HUES48 (cell line): ENCODE data around the gene CAMSAP1.
"Not testable (repeated sequence)": the region's sequence is repeated elsewhere in the genome, so short reads cannot be mapped to it uniquely, and the experiment has no call there.

Experiments
- H3K27ac ChIP-seq: one replicate; pipeline ENCODE4 v1.7.0; 2013; ENCODE audit warnings: low read depth, low read length, inconsistent platforms
- H3K27me3 ChIP-seq: 2 replicates; pipeline ENCODE4 v1.6.1; 2013; ENCODE audit warnings: mild to moderate bottlenecking, low read length; ENCODE audit not compliant: control insufficient read depth, insufficient read depth
- H3K36me3 ChIP-seq: 2 replicates; pipeline ENCODE4 v1.6.1; 2013; ENCODE audit warnings: low read length; ENCODE audit not compliant: control insufficient read depth, insufficient read depth
- H3K4me1 ChIP-seq: 2 replicates; pipeline ENCODE4 v1.6.1; 2013; ENCODE audit warnings: mild to moderate bottlenecking, low read length; ENCODE audit not compliant: control insufficient read depth, insufficient read depth
- H3K4me3 ChIP-seq: 2 replicates; pipeline ENCODE4 v1.5.1; 2013; ENCODE audit warnings: mild to moderate bottlenecking, low read depth, low read length
- H3K9ac ChIP-seq: 2 replicates; pipeline ENCODE4 v1.6.1; 2013; ENCODE audit warnings: mild to moderate bottlenecking, low read depth, low read length, moderate library complexity
- H3K9me3 ChIP-seq: 2 replicates; pipeline ENCODE4 v1.6.1; 2013; ENCODE audit warnings: low read length; ENCODE audit not compliant: control insufficient read depth, insufficient read depth

CAMSAP1 gene

GRCh38 chr9:135926402-135927194 lies 19.3 kb upstream of the CAMSAP1 start:
- no peaks in the 10 kb centered on the region for H3K27me3 ChIP-seq
- no peak overlapping the region for H3K9ac ChIP-seq
- H3K4me1 ChIP-seq = no peaks in the 10 kb centered on the region
- no peak overlapping the region for H3K4me3 ChIP-seq
- peaks cover 13% of the 10 kb centered on the region; the same call in 1 of the 2 replicates for H3K36me3 ChIP-seq
- no peak overlapping the region for H3K27ac ChIP-seq
- no peaks in the 10 kb centered on the region for H3K9me3 ChIP-seq

- Histone ChIP-seq H3K36me3 (peaks cover 4% of the 10 kb centered on the region; the same call in 1 of the 2 replicates), H3K9ac (no peak overlapping the region), H3K4me3 (no peak overlapping the region), H3K4me1 (no peaks in the 10 kb centered on the region), H3K27ac (no peak overlapping the region), H3K9me3 (no peaks in the 10 kb centered on the region), H3K27me3 (no peaks in the 10 kb centered on the region)
Observed at GRCh38 chr9:135925496-135926133, 18.3 kb upstream of the CAMSAP1 start.

GRCh38 chr9:135924628-135925338 lies 17.4 kb upstream of the CAMSAP1 start:
- Histone ChIP-seq H3K27me3 (no peaks in the 10 kb centered on the region), H3K36me3 (0 out of 2 replicates have a peak, but pooled peaks cover 4% of the 10 kb centered on the region)

GRCh38 chr9:135923508-135923907 lies 16.2 kb upstream of the CAMSAP1 start:
- Histone ChIP-seq H3K4me3 (no peak overlapping the region), H3K9me3 (peaks cover 7% of the 10 kb centered on the region; the same call in 1 of the 2 replicates), H3K9ac (no peak overlapping the region), H3K27ac (no peak overlapping the region), H3K36me3 (0 out of 2 replicates have a peak, but pooled peaks cover 4% of the 10 kb centered on the region), H3K27me3 (no peaks in the 10 kb centered on the region), H3K4me1 (no peaks in the 10 kb centered on the region)

More at GRCh38 chr9:135924628-135925338, 17.4 kb upstream of the CAMSAP1 start:
- no peak overlapping the region for H3K9ac ChIP-seq
- no peaks in the 10 kb centered on the region for H3K9me3 ChIP-seq
- H3K4me3 ChIP-seq = no peak overlapping the region
- H3K27ac ChIP-seq = no peak overlapping the region
- H3K4me1 ChIP-seq = no peaks in the 10 kb centered on the region

- H3K9me3 ChIP-seq = peaks cover 21% of the 10 kb centered on the region
- H3K4me1 ChIP-seq = no peaks in the 10 kb centered on the region
- H3K27me3 ChIP-seq = no peaks in the 10 kb centered on the region
- H3K4me3 ChIP-seq = no peak overlapping the region
- H3K27ac ChIP-seq = no peak overlapping the region
- H3K9ac ChIP-seq = no peak overlapping the region
- H3K36me3 ChIP-seq = 0 out of 2 replicates have a peak, but pooled peaks cover 4% of the 10 kb centered on the region
Observed at GRCh38 chr9:135921749-135922310, 14.5 kb upstream of the CAMSAP1 start.

- Histone ChIP-seq H3K9ac (no peak overlapping the region), H3K27me3 (no peaks in the 10 kb centered on the region), H3K36me3 (peaks cover 3% of the 10 kb centered on the region), H3K4me1 (no peaks in the 10 kb centered on the region), H3K4me3 (no peak overlapping the region), H3K27ac (no peak overlapping the region), H3K9me3 (peaks cover 28% of the 10 kb centered on the region)
Observed at GRCh38 chr9:135920973-135921585, 13.7 kb upstream of the CAMSAP1 start.

- H3K27me3 ChIP-seq = no peaks in the 10 kb centered on the region
- H3K9ac ChIP-seq = no peak overlapping the region
- H3K4me1 ChIP-seq = no peaks in the 10 kb centered on the region
- H3K4me3 ChIP-seq = no peak overlapping the region
- H3K36me3 ChIP-seq = peaks cover 10% of the 10 kb centered on the region
- no peak overlapping the region for H3K27ac ChIP-seq
- H3K9me3 ChIP-seq = peaks cover 35% of the 10 kb centered on the region
Observed at GRCh38 chr9:135920256-135920930, 13.0 kb upstream of the CAMSAP1 start.

GRCh38 chr9:135919318-135919890 lies 12.1 kb upstream of the CAMSAP1 start:
- Histone ChIP-seq H3K36me3 (peaks cover 20% of the 10 kb centered on the region), H3K4me3 (no peak overlapping the region), H3K27ac (no peak overlapping the region), H3K9me3 (peaks cover 45% of the 10 kb centered on the region), H3K27me3 (no peaks in the 10 kb centered on the region), H3K9ac (no peak overlapping the region), H3K4me1 (no peaks in the 10 kb centered on the region)

GRCh38 chr9:135916227-135916626 lies 8.9 kb upstream of the CAMSAP1 start:
- not testable (repeated sequence) for H3K27me3 ChIP-seq, H3K4me1 ChIP-seq, H3K4me3 ChIP-seq, H3K27ac ChIP-seq, H3K9ac ChIP-seq
- Histone ChIP-seq H3K9me3 (peaks cover 53% of the 10 kb centered on the region), H3K36me3 (peaks cover 42% of the 10 kb centered on the region)

GRCh38 chr9:135914921-135915320 lies 7.6 kb upstream of the CAMSAP1 start:
- H3K9ac ChIP-seq = no peak overlapping the region
- peaks cover 53% of the 10 kb centered on the region for H3K9me3 ChIP-seq
- H3K27ac ChIP-seq = no peak overlapping the region
- H3K27me3 ChIP-seq = no peaks in the 10 kb centered on the region
- no peak overlapping the region for H3K4me3 ChIP-seq
- peaks cover 55% of the 10 kb centered on the region for H3K36me3 ChIP-seq
- H3K4me1 ChIP-seq = no peaks in the 10 kb centered on the region
